ENCODE measurements around the gene TTF2.

DNA sequence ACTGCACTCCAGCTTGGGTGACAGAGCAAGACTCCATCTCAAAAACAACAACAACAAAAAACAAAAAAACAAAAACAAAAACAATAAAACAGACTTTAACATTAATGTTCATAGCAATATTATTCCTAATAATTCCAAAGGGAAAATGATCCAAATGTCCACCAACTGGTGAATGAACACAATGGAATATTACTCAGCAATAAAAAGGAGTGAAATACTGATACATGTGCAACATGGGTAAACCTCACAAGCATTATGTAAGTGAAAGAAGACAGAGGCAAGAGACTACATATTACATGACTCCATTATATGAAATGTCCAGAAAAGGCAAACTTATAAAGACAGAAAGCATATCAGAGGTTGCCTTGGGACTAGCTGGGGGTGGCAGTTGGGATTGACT is 6.1 kb upstream of the TTF2 start:
- TF ChIP-seq HOXB6 (CRISPR knock-in tag; IDR thresholded peaks at IDR 0.05; ENCODE audit: borderline replicate concordance) (no peak), ZNF24 (IDR thresholded peaks at IDR 0.05) (no peak), SMARCB1 (IDR thresholded peaks at IDR 0.05; ENCODE audit: insufficient read length, low read depth) (no peak), POLR2A (conservative IDR thresholded peaks at IDR 0.05) (no peak), EZH2 (IDR thresholded peaks at IDR 0.05; ENCODE audit: borderline replicate concordance, low read depth, low read length) (no peak), TOE1 (IDR thresholded peaks at IDR 0.05; ENCODE audit: borderline replicate concordance) (no peak), TOE1 (CRISPR knock-in tag; IDR thresholded peaks at IDR 0.05; ENCODE audit: borderline replicate concordance, low read depth) (no peak), NFRKB (IDR thresholded peaks at IDR 0.05; ENCODE audit: low read depth) (no peak), ZNF830 (CRISPR knock-in tag; IDR thresholded peaks at IDR 0.05) (no peak), TAF1 (IDR thresholded peaks at IDR 0.05; ENCODE audit: control insufficient read depth, extremely low read depth, insufficient read depth, low read length, severe bottlenecking) (no peak)
- TF ChIP-seq, protein P1, sequence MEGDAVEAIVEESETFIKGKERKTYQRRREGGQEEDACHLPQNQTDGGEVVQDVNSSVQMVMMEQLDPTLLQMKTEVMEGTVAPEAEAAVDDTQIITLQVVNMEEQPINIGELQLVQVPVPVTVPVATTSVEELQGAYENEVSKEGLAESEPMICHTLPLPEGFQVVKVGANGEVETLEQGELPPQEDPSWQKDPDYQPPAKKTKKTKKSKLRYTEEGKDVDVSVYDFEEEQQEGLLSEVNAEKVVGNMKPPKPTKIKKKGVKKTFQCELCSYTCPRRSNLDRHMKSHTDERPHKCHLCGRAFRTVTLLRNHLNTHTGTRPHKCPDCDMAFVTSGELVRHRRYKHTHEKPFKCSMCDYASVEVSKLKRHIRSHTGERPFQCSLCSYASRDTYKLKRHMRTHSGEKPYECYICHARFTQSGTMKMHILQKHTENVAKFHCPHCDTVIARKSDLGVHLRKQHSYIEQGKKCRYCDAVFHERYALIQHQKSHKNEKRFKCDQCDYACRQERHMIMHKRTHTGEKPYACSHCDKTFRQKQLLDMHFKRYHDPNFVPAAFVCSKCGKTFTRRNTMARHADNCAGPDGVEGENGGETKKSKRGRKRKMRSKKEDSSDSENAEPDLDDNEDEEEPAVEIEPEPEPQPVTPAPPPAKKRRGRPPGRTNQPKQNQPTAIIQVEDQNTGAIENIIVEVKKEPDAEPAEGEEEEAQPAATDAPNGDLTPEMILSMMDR (IDR thresholded peaks at IDR 0.05 in 2 of 3, conservative IDR thresholded peaks at IDR 0.05 in 1 of 3; ENCODE audit: insufficient read depth in 2 of 3, low read depth in 1 of 3, low read length in 3 of 3), result no peak
- TF ChIP-seq, protein P2, sequence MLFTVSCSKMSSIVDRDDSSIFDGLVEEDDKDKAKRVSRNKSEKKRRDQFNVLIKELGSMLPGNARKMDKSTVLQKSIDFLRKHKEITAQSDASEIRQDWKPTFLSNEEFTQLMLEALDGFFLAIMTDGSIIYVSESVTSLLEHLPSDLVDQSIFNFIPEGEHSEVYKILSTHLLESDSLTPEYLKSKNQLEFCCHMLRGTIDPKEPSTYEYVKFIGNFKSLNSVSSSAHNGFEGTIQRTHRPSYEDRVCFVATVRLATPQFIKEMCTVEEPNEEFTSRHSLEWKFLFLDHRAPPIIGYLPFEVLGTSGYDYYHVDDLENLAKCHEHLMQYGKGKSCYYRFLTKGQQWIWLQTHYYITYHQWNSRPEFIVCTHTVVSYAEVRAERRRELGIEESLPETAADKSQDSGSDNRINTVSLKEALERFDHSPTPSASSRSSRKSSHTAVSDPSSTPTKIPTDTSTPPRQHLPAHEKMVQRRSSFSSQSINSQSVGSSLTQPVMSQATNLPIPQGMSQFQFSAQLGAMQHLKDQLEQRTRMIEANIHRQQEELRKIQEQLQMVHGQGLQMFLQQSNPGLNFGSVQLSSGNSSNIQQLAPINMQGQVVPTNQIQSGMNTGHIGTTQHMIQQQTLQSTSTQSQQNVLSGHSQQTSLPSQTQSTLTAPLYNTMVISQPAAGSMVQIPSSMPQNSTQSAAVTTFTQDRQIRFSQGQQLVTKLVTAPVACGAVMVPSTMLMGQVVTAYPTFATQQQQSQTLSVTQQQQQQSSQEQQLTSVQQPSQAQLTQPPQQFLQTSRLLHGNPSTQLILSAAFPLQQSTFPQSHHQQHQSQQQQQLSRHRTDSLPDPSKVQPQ (CRISPR knock-in tag; IDR thresholded peaks at IDR 0.05; ENCODE audit: borderline replicate concordance), result no peak

Measured in K562 (cell line).